T-helper 22 cell (primary cell): ENCODE results near the gene MAP3K1.
A peak's percentile ranks its signal among the peaks of the same experiment; 100 is the strongest.

ENCODE experiments used
- DNase-seq: peaks from one replicate; pipeline ENCODE4 v3.0.0-alpha.2; 2020; ENCODE audit warnings: low read depth

MAP3K1 gene

DNA sequence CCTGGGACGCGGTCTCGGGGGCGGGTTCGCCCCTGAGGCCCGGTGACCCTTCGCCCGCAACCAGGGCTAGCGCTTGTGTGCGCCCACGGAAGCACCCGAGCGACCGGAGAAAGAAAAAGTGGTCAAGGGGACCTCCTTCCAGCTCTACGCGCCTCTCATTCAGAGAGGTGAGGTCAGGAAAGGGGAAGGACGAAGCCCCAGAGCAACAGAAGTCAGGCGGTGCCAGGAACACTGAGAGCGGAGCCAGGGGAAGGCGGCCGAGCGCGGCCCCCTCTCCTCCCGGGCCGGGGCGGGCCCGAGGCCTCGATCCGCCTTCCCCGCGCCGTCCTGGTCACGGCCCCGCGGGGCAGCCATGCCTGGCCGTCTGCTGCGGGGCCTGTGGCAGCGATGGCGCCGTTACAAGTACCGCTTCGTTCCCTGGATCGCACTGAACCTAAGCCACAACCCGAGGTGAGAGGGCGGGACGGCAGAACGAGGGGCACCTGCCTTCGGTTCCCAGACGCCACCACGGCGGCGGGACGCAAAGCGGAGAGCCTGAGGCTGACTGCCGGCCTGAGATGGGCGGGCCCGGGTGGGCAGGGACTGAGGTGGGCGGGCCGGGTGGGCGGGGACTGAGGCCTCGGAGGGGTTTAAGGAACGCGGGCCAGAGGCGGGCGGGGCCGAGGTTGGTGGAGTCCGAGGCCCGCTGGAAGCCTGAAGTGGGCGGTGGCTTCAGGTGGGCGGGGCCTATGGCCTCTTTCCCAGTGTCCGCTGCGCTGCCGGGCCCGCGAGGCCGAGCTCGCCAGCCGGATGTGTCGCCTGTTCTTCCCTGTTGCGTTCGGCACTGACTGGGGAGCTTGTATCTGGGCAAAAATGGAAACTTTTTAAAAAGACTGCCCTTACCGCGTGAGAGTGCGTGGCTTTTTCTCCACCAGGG, 94.2 kb downstream of the MAP3K1 start, which contains the start of gene SETD9:
SETD9 (plus strand) TSS at position 303 of the 916 bp plus-strand sequence; CDS start at position 353, 50 bp downstream.
- DNase-seq: peak; percentile 78

DNA sequence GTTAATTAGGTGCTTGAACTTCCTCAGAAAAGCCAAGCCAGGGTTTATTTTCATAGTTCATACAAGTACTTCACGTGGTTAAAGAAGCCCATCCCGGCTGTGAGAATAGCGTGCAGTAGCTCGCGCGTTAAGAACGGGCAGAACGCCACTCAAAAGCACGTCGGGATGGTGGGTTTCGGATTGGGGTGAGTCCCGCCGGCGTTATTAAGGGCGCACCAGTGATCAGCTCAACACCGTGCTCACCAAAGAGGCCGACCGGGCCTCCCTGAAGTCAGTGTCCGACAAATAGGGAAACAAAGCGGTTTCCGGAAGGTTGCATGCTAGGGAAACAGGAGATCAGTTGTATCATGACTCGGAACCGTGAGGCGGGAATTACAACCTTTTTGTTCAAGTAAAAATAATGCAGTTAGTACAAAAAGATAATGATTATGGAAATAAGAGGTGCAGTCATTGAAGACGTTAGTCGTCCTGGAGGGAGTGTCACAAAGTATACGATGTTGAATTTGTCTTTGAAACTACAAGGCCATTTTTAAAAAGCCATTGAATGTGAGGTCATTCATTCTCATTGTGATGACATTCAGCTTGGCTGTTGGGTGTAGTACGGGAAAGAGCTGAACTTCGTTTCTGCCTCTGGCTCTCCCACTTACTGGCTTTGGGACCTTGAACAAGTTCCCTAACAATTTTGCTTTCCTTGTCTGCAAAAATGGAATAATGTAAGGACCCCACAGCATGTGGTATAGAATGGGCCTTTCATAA, 95.0 kb downstream of the MAP3K1 start:
- DNase-seq: no peak

- no peak for DNase-seq
Measured at GRCh38 chr5:56913766-56914165, 98.4 kb downstream of the MAP3K1 start.

- DNase-seq: no peak
Measured at GRCh38 chr5:56914678-56915077, 99.3 kb downstream of the MAP3K1 start.

DNA sequence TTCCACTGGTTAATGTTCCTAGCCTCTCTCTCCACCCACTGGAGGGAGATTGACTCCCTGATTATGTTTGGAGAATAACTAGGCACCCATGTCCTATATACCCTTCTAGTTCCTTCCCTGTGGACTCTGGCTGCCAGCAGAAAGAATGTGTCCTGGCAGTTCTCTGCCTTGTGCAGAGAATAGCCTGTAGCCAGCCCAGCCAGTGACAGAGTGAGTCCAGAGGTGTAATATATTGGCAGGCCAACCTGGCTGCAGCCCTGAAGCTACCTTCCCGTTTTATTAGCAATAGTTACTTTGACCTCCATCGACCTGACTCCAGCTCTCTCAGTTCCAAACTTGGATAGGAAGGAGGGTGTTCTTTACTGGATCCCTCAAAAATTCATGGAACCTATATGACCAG, 102.2 kb downstream of the MAP3K1 start:
- no peak for DNase-seq

- no peak for DNase-seq
Measured at GRCh38 chr5:56918054-56918453, 102.7 kb downstream of the MAP3K1 start.

- no peak for DNase-seq
Measured at GRCh38 chr5:56919942-56920662, 104.8 kb downstream of the MAP3K1 start.

DNA sequence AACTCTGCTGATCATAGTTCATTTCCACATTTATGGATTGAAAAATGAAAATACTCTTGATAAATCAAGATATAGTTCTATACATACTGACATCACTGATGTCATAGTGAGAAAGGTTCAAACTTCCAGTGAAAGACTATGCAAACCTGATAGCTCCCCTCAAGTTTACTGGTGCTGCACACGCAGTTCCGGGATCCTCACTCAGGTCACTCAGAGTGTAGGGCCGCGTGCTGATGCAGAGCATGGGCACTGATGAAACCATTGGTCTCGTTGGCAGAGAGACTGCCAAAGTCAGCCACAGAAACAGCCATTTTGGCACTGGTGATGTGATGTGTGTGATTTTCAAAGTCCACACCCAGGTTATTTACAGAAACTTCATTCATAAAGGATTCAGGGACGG, 107.6 kb downstream of the MAP3K1 start:
- no peak for DNase-seq

- DNase-seq: no peak
Measured at GRCh38 chr5:56934325-56934724, 119.0 kb downstream of the MAP3K1 start.

- no peak for DNase-seq
Measured at GRCh38 chr5:56938858-56939257, 123.5 kb downstream of the MAP3K1 start.

GRCh38 chr5:56941981-56942380, 126.6 kb downstream of the MAP3K1 start:
- DNase-seq: no peak
